ENCODE results near the gene FNBP1. TPM values are rescaled to one million over a fixed set of nuclear protein-coding genes. Genes with fewer than 3 reads are reported as not detected.
A peak's percentile ranks its signal among the peaks of the same experiment; 100 is the strongest.

The FNBP1 gene
- polyA plus RNA-seq, 3 donors = 37.6 to 60.7 (median 51.4) TPM

- H3K9me3 Mint-ChIP-seq = peaks cover 0 to 5% (median 0%) of the 10 kb centered on the region in 7 donors
- peak overlapping the region; percentile 79 to 89 for H3K4me3 Mint-ChIP-seq
- H3K27ac ChIP-seq (ENCODE audit: low read depth in 1 of 2, low read length in 2 of 2) = peak overlapping the region; percentile 91 to 98
- no peaks in the 10 kb centered on the region for H3K9me3 ChIP-seq (replicated peaks in 1 of 2; ENCODE audit: control insufficient read depth in 1 of 2, insufficient read depth in 1 of 2, low read length in 2 of 2)
- peaks cover 0 to 2% (median 0%) of the 10 kb centered on the region in 3 donors for H3K27me3 Mint-ChIP-seq (ENCODE audit: low read depth in 3 of 3)
- TF ChIP-seq CTCF (IDR thresholded peaks at IDR 0.05) = no peak
- WGBS (ENCODE audit: insufficient coverage) = 6% methylated on average over 3 of the region's 14 CpGs
- H3K27ac Mint-ChIP-seq = peak overlapping the region; percentile 94 to 98 (median 95)
- peaks cover 72% of the 10 kb centered on the region for H3K4me1 Mint-ChIP-seq
- peaks cover 34 to 52% of the 10 kb centered on the region in 2 donors for H3K36me3 Mint-ChIP-seq
- H3K79me2 ChIP-seq (ENCODE audit: insufficient read depth, low read length) = peaks cover 92% of the 10 kb centered on the region
- intact Hi-C loops (cut with micrococcal nuclease) = loop anchor here (5.0 to 10.0 kb wide), 2 partner anchors 34 to 82 kb away; partner anchors contain the start of gene FNBP1 (in 1 of the 2)
- peak; percentile 65 to 70 (median 67) for DNase-seq
- no peaks in the 10 kb centered on the region for H3K27me3 ChIP-seq (ENCODE audit: control insufficient read depth in 2 of 2, insufficient read depth in 2 of 2, low read length in 2 of 2)
- H3K36me3 ChIP-seq (replicated peaks in 1 of 2; ENCODE audit: control insufficient read depth in 1 of 2, insufficient read depth in 2 of 2, low read length in 2 of 2) = peaks cover 5 to 43% of the 10 kb centered on the region in 2 donors
- H2AFZ ChIP-seq (ENCODE audit: insufficient read depth, low read depth, low read length, poor library complexity, severe bottlenecking) = peak overlapping the region; percentile 65
- no peaks in the 10 kb centered on the region for H4K20me1 ChIP-seq (ENCODE audit: insufficient read depth, low read length)
- peaks cover 56 to 76% of the 10 kb centered on the region in 2 donors for H3K4me1 ChIP-seq (ENCODE audit: control insufficient read depth in 1 of 2, insufficient read depth in 2 of 2, low read length in 2 of 2)
- peak overlapping the region; percentile 46 to 87 (median 51) for H3K4me3 ChIP-seq (replicated peaks in 1 of 3; ENCODE audit: low read depth in 2 of 3, low read length in 3 of 3)
- H3K9ac ChIP-seq (ENCODE audit: insufficient read depth, low read length, poor library complexity, severe bottlenecking) = peak overlapping the region; percentile 82
- H3K4me2 ChIP-seq (replicated peaks; ENCODE audit: extremely low read depth, low read length, poor library complexity, severe bottlenecking) = peak overlapping the region; percentile 83
Observed at GRCh38 chr9:129962889-129963703, 79.9 kb downstream of the FNBP1 start.

GRCh38 chr9:129962451-129962864 is 80.5 kb downstream of the FNBP1 start:
- H3K9me3 ChIP-seq (replicated peaks in 1 of 2; ENCODE audit: control insufficient read depth in 1 of 2, insufficient read depth in 1 of 2, low read length in 2 of 2) = no peaks in the 10 kb centered on the region
- WGBS (ENCODE audit: insufficient coverage) = 65% methylated on average over 7 of the region's 9 CpGs
- Mint-ChIP-seq H3K9me3 (peaks cover 0 to 5% (median 0%) of the 10 kb centered on the region in 7 donors), H3K4me1 (peaks cover 76% of the 10 kb centered on the region), H3K36me3 (peaks cover 38 to 52% of the 10 kb centered on the region in 2 donors), H3K27ac (peak overlapping the region; percentile 94 to 98 (median 95)), H3K27me3 (ENCODE audit: low read depth in 3 of 3) (peaks cover 0 to 2% (median 0%) of the 10 kb centered on the region in 3 donors), H3K4me3 (peak overlapping the region; percentile 79 to 89)
- peak overlapping the region; percentile 83 for H3K4me2 ChIP-seq (replicated peaks; ENCODE audit: extremely low read depth, low read length, poor library complexity, severe bottlenecking)
- H3K4me3 ChIP-seq (replicated peaks in 1 of 3; ENCODE audit: low read depth in 2 of 3, low read length in 3 of 3) = peak overlapping the region; percentile 46 to 87 (median 51)
- peaks cover 56 to 82% of the 10 kb centered on the region in 2 donors for H3K4me1 ChIP-seq (ENCODE audit: control insufficient read depth in 1 of 2, insufficient read depth in 2 of 2, low read length in 2 of 2)
- intact Hi-C loops (cut with micrococcal nuclease) = loop anchor here (5.0 to 10.0 kb wide), 2 partner anchors 35 to 82 kb away; partner anchors contain the start of gene FNBP1 (in 1 of the 2)
- H4K20me1 ChIP-seq (ENCODE audit: insufficient read depth, low read length) = no peaks in the 10 kb centered on the region
- DNase-seq = no peak
- TF ChIP-seq CTCF (IDR thresholded peaks at IDR 0.05) = no peak
- no peaks in the 10 kb centered on the region for H3K27me3 ChIP-seq (ENCODE audit: control insufficient read depth in 2 of 2, insufficient read depth in 2 of 2, low read length in 2 of 2)
- peaks cover 10 to 45% of the 10 kb centered on the region in 2 donors for H3K36me3 ChIP-seq (replicated peaks in 1 of 2; ENCODE audit: control insufficient read depth in 1 of 2, insufficient read depth in 2 of 2, low read length in 2 of 2)
- H3K27ac ChIP-seq (ENCODE audit: low read depth in 1 of 2, low read length in 2 of 2) = peak overlapping the region; percentile 91 to 98
- H2AFZ ChIP-seq (ENCODE audit: insufficient read depth, low read depth, low read length, poor library complexity, severe bottlenecking) = peak overlapping the region; percentile 65
- peak overlapping the region; percentile 82 for H3K9ac ChIP-seq (ENCODE audit: insufficient read depth, low read length, poor library complexity, severe bottlenecking)
- peaks cover 92% of the 10 kb centered on the region for H3K79me2 ChIP-seq (ENCODE audit: insufficient read depth, low read length)
